ENCODE measurements around the gene ERBB2. TPM values are rescaled to one million over a fixed set of nuclear protein-coding genes. Genes with fewer than 3 reads are reported as not detected.

Gene ERBB2
- total and polyA plus RNA-seq, 2 of the 13 experiments (the other 11 are each of a cell fraction or from before 2014, with no cell fraction given): 57.7 to 64.1 TPM

- 92% methylated on average over 11 of the region's 11 CpGs for WGBS (ENCODE audit: low lambda C conversion rate)
- H3K27me3 ChIP-seq (ENCODE audit: control insufficient read depth in 1 of 2, insufficient read depth in 2 of 2, low read length in 2 of 2): no peaks in the 10 kb centered on the region
- H4K20me1 ChIP-seq (ENCODE audit: insufficient read depth, low read length): peaks cover 4% of the 10 kb centered on the region; the same call in 1 of the 2 replicates
- no peak for TF ChIP-seq CBX2 (IDR thresholded peaks at IDR 0.05; ENCODE audit: low read depth, low read length)
- no peak for TF ChIP-seq CBX2 (CRISPR knock-in tag; IDR thresholded peaks at IDR 0.05; ENCODE audit: low read depth)
- TF ChIP-seq SMARCC2 (IDR thresholded peaks at IDR 0.05): no peak
- TF ChIP-seq GABPB1 (CRISPR knock-in tag; IDR thresholded peaks at IDR 0.05): no peak
- no peak for TF ChIP-seq PRPF4 (IDR thresholded peaks at IDR 0.05; ENCODE audit: low read depth, low read length, poor library complexity, severe bottlenecking)
- ATAC-seq (no peak), DNase-seq (ENCODE audit: low spot score) (no peak), FAIRE-seq (no peak)
- H3K4me1 ChIP-seq (ENCODE audit: insufficient read depth, low read length): peaks cover 35% of the 10 kb centered on the region
- BruUV-seq (replicated peaks): no TSS peak
- in situ Hi-C loops (cut with HindIII; ENCODE audit: extremely low pct_ligation_motif_present, low pct_unique_long_range_greater_than_20kb) (no loop called here), intact Hi-C loops (cut with micrococcal nuclease; ENCODE audit: unreplicated experiment) (no loop called here)
- no peaks in the 10 kb centered on the region for H3K9me3 ChIP-seq (ENCODE audit: low read length)
- peaks cover 6% of the 10 kb centered on the region for H3K79me2 ChIP-seq (ENCODE audit: insufficient read depth, low read length)
- no peak overlapping the region for H3K27ac ChIP-seq (ENCODE audit: extremely low read length, insufficient read depth, low read length)
- POLR2A ChIA-PET: interaction anchor here (1.8 kb wide), 1 partner anchor 12 kb away, joined by 8 read pairs; no protein-coding TSS in a partner anchor
- H3K4me2 ChIP-seq (ENCODE audit: low read depth, low read length): no peak overlapping the region
- no peak overlapping the region for H3K4me3 ChIP-seq (replicated peaks in 1 of 3; ENCODE audit: insufficient read depth in 1 of 3, low read depth in 2 of 3, low read length in 3 of 3)
- no peak overlapping the region for H2AFZ ChIP-seq (ENCODE audit: low read length)
- peaks cover 5 to 7% of the 10 kb centered on the region in 2 experiments; a peak in 3 of 5 replicates for H3K36me3 ChIP-seq (replicated peaks in 1 of 2; ENCODE audit: control insufficient read depth in 1 of 2, insufficient read depth in 2 of 2, low read length in 2 of 2)
- CTCF ChIA-PET (ENCODE audit: low intra/inter-chr PET ratio, low total read pairs): no interaction called here
- H3K9ac ChIP-seq (ENCODE audit: insufficient read depth, low read depth, low read length): no peak overlapping the region
These were observed 49.7 kb upstream of the ERBB2 start for GRCh38 chr17:39650121-39650579.

GRCh38 chr17:39651923-39652586 is 47.8 kb upstream of the ERBB2 start:
- in situ Hi-C loops (cut with HindIII; ENCODE audit: extremely low pct_ligation_motif_present, low pct_unique_long_range_greater_than_20kb) (no loop called here), intact Hi-C loops (cut with micrococcal nuclease; ENCODE audit: unreplicated experiment) (loop anchor here (2.0 kb wide), 1 partner anchor 29 kb away; no protein-coding TSS in a partner anchor)
- H3K27ac ChIP-seq (ENCODE audit: extremely low read length, insufficient read depth, low read length): peak overlapping the region; percentile 48
- FAIRE-seq: peak; percentile 32
- peak overlapping the region; percentile 81 for H3K4me2 ChIP-seq (ENCODE audit: low read depth, low read length)
- peaks cover 4% of the 10 kb centered on the region; the same call in 1 of the 2 replicates for H4K20me1 ChIP-seq (ENCODE audit: insufficient read depth, low read length)
- no peak overlapping the region for H2AFZ ChIP-seq (ENCODE audit: low read length)
- BruUV-seq (replicated peaks): no TSS peak
- peak overlapping the region in 1 of 3 experiments; percentile 54; a peak in 2 of 6 replicates for H3K4me3 ChIP-seq (replicated peaks in 1 of 3; ENCODE audit: insufficient read depth in 1 of 3, low read depth in 2 of 3, low read length in 3 of 3)
- H3K27me3 ChIP-seq (ENCODE audit: control insufficient read depth in 1 of 2, insufficient read depth in 2 of 2, low read length in 2 of 2): no peaks in the 10 kb centered on the region
- WGBS (ENCODE audit: low lambda C conversion rate): 59% methylated on average over 8 of the region's 8 CpGs
- peaks cover 5% of the 10 kb centered on the region for H3K79me2 ChIP-seq (ENCODE audit: insufficient read depth, low read length)
- no peak for DNase-seq (ENCODE audit: low spot score)
- H3K36me3 ChIP-seq (replicated peaks in 1 of 2; ENCODE audit: control insufficient read depth in 1 of 2, insufficient read depth in 2 of 2, low read length in 2 of 2): peaks cover 5 to 7% of the 10 kb centered on the region in 2 experiments; a peak in 3 of 5 replicates
- H3K4me1 ChIP-seq (ENCODE audit: insufficient read depth, low read length): peaks cover 31% of the 10 kb centered on the region
- H3K9me3 ChIP-seq (ENCODE audit: low read length): no peaks in the 10 kb centered on the region
- ChIA-PET CTCF (ENCODE audit: low intra/inter-chr PET ratio, low total read pairs) (interaction anchor here (4.0 kb wide), 1 partner anchor 29 kb away, joined by 71 read pairs; no protein-coding TSS in a partner anchor), POLR2A (interaction anchor here (0.9 to 2.6 kb wide), 15 partner anchors 9 to 191 kb away, joined by 3 to 21 read pairs (median 5); partner anchors contain the start of genes CDK12, PGAP3, PNMT and STARD3)
- peak overlapping the region; percentile 25; the same call in 1 of the 2 replicates for H3K9ac ChIP-seq (ENCODE audit: insufficient read depth, low read depth, low read length)
- no peak for ATAC-seq
- TF ChIP-seq DNMT1 (CRISPR knock-in tag; IDR thresholded peaks at IDR 0.05): 0 out of 2 replicates have a peak, but pooled peaks have one; percentile 12
- TF ChIP-seq ZNF569 (CRISPR knock-in tag; IDR thresholded peaks at IDR 0.05; ENCODE audit: borderline replicate concordance): no peak
- TF ChIP-seq NKX3-1 (CRISPR knock-in tag; IDR thresholded peaks at IDR 0.05): no peak
- TF ChIP-seq ZBTB33 (CRISPR knock-in tag; IDR thresholded peaks at IDR 0.05): no peak
- peak; percentile 17 for TF ChIP-seq TEAD3 (CRISPR knock-in tag; optimal IDR thresholded peaks at IDR 0.05; ENCODE audit: borderline replicate concordance)
- TF ChIP-seq ISX (CRISPR knock-in tag; conservative IDR thresholded peaks at IDR 0.05): no peak
- no peak for TF ChIP-seq E2F1 (CRISPR knock-in tag; IDR thresholded peaks at IDR 0.05)
- no peak for TF ChIP-seq ZNF3 (CRISPR knock-in tag; IDR thresholded peaks at IDR 0.05)
- no peak for TF ChIP-seq KAT7 (CRISPR knock-in tag; IDR thresholded peaks at IDR 0.05; ENCODE audit: borderline replicate concordance)
- TF ChIP-seq, protein P1, sequence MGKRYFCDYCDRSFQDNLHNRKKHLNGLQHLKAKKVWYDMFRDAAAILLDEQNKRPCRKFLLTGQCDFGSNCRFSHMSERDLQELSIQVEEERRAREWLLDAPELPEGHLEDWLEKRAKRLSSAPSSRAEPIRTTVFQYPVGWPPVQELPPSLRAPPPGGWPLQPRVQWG (CRISPR knock-in tag; IDR thresholded peaks at IDR 0.05; ENCODE audit: borderline replicate concordance, low read depth): no peak
